Suppressor macrophage treated with lipopolysaccharide for 4 hours (primary cell): ENCODE measurements around the gene SRP9.
"Not testable (repeated sequence)": the region's sequence is repeated elsewhere in the genome, so short reads cannot be mapped to it uniquely, and the experiment has no call there.

Source experiments
- DNase-seq: peaks from one replicate; pipeline ENCODE4 v3.0.0-alpha.2; 2020

Gene SRP9

GRCh38 chr1:225757927-225758656 lies 19.5 kb upstream of the SRP9 start:
- DNase-seq = no peak

DNA sequence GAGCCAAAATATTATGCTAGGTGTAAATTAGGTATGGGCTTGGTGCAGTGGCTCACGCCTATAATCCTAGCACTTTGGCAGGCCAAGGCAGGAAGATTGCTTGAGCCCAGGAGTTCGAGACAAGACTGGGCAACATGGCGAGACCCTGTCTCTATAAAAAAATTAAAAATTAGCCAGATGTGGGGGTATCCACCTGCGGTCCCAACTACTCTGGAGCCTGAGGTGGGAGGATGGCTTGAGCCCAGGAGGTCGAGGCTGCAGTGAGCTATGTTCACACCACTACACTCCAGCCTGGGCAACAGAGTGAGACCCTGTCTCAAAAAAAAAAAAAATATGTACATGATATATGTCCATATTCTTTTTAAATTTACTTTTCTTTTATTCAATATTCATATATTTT lies 17.7 kb upstream of the SRP9 start:
- not testable (repeated sequence) for DNase-seq

DNA sequence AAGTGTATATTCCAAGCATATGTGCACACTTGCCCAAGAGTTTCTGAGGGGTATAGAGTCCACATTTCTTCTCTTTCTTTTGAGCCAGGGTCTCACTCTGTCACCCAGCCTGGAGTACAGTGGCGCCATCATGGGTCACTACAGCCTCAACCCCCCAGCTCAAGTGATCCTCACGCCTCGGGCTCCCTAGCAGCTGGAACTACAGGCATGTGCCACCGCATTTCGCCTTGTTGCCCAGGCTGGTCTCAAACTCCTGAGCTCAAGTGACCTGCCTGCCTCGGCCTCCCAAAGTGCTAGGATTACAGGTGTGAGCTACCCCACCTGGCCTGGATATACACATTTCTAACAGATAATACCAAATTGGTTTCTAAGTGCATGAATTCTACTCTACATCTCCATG lies 17.1 kb upstream of the SRP9 start:
- DNase-seq = no peak

- DNase-seq = not testable (repeated sequence)
These were observed 16.2 kb upstream of the SRP9 start for GRCh38 chr1:225761395-225761794.

DNA sequence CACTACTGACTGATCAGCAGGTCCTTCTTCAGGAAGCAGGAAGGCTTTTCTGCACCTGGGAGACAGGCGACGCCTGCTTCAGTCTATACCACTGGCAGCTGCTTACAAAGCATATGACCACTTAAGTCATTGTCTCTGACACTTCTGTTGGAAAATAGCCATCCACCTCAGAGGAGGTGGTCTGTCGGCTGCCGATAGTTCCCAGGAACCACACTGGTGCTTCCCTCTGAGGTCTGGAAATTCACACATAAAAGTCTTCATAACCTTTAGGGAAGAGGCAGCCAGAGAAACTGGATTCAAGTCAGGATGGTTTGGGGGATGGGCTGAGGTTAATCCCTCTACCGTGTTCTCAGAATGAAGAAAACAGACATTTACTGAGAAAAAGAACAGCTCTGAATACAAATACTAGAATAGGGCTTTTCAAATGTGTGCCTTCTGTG lies 15.6 kb upstream of the SRP9 start:
- DNase-seq = no peak

- no peak for DNase-seq
These were observed 15.2 kb upstream of the SRP9 start for GRCh38 chr1:225762444-225762843.

- peak; percentile 72 for DNase-seq
These were observed 13.7 kb upstream of the SRP9 start for GRCh38 chr1:225763716-225764548.

GRCh38 chr1:225765982-225766674 lies 11.5 kb upstream of the SRP9 start:
- DNase-seq = no peak

GRCh38 chr1:225766967-225767633 lies 10.5 kb upstream of the SRP9 start:
- no peak for DNase-seq

- no peak for DNase-seq
These were observed 9.7 kb upstream of the SRP9 start for GRCh38 chr1:225767634-225768540.

- no peak for DNase-seq
These were observed 8.8 kb upstream of the SRP9 start for GRCh38 chr1:225768662-225769426.

- no peak for DNase-seq
These were observed 7.9 kb upstream of the SRP9 start for GRCh38 chr1:225769687-225770086.

- DNase-seq = no peak
These were observed 6.9 kb upstream of the SRP9 start for GRCh38 chr1:225770561-225771248.

DNA sequence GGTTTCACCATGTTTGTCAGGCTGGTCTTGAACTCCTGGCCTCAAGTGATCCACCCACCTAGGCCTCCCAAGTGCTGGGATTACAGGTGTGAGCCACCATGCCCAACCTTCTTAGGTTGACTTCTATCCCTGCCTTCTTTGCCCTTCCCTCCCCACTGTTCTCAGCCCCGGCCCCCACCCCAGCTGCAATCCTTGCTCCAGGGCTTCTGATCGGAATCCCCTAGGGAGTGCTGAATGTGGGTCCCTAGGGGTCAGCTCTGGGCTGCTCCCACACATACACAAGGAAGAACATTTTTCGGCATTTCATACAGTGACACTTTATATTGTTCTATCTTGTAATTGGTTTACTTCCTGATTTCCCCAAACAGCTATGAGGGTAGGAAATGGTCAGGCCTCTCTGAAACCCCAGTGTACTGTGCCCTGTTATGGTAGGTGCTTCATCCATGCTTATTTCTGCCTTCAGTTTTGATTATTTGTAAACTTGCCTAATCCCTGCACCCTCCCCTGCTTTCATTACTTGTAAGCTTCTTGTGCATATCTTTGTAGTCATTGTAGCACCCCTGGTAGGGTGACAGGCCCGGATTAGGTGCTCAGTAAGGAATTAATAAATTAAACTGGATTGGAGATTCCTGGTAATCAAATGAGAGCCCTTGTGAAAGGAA lies 5.8 kb upstream of the SRP9 start:
- no peak for DNase-seq

DNA sequence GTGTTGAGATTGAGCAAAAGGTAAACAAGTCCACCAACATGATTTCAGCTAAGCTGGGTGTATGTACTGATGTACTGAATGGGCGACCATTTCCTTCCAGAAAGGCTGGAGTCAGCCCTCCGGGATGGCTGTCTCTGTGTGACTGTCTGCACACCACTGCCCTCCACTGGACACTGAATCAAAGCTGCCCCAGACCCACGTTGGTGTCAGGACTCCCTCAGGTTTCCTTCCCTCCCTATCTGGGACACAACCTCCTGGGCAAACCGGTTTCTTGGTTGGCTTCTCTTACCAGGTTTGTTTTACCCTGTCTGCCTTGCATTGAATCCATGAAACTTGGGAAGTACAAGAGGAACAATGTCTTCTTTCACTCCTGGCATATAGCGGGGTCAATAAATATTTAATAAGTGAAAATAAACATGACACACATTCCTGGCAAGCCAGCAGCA lies 5.3 kb upstream of the SRP9 start:
- DNase-seq = peak; percentile 82

- no peak for DNase-seq
These were observed 4.8 kb upstream of the SRP9 start for GRCh38 chr1:225772848-225773247.

DNA sequence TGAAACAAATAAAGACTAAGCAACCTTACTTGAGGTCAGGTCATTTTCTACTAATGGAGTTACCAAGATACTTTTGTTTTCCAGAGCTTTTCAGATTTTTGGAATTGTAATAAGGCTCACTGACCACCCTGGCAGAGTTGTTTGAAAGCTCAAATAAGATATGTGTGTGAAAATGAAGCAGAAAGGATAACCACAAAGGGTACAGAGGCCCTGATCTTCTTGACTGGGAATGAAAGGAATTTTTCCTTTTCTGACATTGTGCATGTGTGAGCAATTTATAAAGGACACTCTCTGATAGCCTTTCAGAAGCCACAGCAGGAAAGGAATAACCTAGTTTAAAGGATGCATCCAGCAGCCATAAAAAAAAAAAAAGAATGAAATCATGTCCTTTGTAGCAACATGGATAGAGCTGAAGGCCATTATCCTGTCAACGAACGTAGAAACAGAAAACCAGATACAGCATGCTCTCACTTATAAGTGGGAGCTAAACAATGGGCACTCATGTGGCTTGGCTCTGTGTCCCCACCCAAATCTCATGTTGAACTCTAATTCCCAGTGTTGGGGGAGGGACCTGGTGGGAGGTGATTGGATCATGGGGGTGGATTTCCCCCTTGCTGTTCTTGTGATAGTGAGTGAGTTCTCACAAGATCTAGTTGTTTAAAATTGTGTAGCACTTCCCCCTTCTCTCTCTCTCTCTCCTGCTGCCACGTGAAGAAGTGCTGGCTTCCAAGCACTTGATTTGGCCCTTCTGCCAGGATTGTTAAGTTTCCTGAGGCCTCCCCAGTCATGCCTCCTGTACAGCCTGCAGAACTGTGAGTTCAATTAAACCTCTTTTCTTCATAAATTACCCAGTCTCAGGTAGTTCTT lies 3.1 kb upstream of the SRP9 start:
- DNase-seq = no peak

DNA sequence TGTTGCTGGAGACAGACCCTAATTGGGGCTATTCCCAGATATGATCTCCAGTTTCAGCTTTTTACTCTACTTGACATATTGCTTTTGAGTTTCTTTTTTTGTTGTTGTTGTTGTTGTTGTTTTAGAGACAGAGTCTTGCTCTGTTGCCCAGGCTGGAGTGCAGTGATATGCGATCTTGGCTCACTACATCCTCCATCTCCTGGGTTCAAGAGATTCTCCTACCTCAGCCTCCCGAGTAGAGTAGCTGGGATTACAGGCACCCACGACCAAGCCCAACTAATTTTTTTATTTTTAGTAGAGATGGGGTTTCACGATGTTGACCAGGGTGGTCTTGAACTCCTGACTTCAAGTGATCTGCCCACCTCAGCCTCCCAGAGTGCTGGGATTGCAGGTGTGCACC lies 1.3 kb upstream of the SRP9 start:
- no peak for DNase-seq

DNA sequence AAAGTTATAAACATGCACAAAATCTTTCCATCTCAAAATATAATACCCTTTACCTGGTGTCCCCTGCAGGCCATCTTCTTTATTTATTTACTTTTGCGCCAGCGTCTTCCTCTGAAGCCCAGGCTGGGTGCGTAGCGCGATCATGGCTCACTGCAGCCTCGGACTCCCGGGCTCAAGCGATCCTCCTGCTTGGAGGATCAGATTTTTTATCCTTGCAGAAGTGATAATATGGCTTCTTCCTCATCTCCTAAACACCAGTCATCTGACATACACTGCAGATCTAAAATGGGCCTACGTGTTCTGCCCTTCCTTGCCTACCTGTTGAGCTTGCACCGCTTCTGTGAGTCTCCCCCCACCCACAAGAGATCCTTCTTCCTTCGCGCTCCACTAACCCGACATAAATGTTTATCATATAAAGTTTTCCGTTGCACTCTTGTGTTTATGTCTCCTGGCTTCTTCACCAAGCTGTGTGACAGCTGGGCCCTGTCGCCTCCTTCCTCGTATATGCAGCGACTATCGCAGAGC lies 506 bp upstream of the SRP9 start:
- no peak for DNase-seq
